Measurements from ENCODE around the gene CHMP1A.

Gene CHMP1A

DNA sequence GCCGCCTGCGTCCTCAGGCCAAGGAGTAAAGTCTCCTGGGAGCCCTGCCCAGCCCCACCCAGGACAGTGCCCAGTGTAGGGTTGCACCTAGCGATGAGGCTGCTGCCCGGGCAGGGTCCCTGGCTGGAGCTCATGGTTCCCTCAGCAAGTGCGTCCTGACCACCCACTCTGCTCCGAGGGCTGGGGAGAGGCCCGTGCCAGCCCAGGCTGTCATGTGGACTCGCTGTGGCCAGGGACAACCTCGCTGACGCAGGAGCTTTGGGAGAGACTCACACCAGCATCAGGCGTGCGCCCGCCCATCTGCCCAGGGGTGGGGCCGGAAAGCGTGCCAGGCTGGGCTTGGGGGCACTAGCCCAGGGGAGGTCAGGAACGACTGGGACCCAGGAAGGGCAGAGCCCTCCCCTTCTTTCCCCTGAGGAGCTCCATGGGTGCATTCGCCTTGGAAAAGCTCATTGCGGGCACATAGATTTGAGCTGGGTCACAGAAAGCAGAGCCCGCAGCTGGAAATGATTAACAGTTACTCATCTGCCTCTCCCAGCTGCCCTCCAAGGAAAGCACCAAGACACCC is 24.4 kb downstream of the CHMP1A start:
- TF ChIP-seq TAF1 (IDR thresholded peaks at IDR 0.05; ENCODE audit: borderline replicate concordance, insufficient read depth, low read length), result no peak
- TF ChIP-seq REST (IDR thresholded peaks at IDR 0.05; ENCODE audit: insufficient read depth in 1 of 2, low read depth in 2 of 2, low read length in 2 of 2), result no peak

DNA sequence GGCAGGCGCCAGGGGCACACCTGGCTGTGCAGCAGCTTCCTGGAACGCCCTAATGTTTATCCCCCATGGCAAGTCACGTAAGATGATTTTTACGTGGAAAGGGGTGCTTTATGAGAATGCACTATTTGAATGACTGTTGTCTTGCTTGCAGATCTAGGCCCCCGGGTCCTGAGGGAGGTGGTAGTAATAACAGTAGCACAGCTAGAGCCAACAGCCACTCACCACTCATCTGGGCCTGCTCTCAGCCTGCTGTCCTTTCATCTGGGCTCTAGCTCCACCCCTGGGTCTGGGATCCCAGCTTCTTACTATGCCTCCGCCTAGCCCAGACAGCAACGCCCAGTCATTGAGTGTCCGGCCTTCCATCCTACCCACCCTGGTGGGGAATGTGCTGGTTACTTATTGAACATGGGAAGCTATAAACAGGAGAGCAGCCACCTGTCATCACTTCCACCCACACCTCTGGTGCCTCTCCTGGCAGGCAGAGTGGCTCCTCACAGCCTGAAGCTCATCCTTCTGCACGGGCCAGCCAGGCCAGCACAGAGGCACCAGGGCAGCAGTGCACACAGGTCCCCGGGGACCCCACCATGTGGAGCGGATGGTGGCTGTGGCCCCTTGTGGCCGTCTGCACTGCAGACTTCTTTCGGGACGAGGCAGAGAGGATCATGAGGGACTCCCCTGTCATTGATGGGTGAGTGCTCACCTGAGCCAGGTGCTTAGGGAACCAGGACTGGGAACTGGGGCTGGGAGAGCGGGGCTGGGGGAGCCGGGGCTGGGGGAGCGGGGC is 27.5 kb downstream of the CHMP1A start:
- TF ChIP-seq POLR2AphosphoS5 (IDR thresholded peaks at IDR 0.05; ENCODE audit: low read depth, low read length) (no peak), SIN3A (IDR thresholded peaks at IDR 0.05; ENCODE audit: borderline replicate concordance, insufficient read depth, low read length) (no peak), REST (IDR thresholded peaks at IDR 0.05; ENCODE audit: insufficient read depth in 1 of 2, low read depth in 2 of 2, low read length in 2 of 2) (no peak), TAF1 (IDR thresholded peaks at IDR 0.05; ENCODE audit: borderline replicate concordance, insufficient read depth, low read length) (no peak), FOXP2 (optimal IDR thresholded peaks at IDR 0.05; ENCODE audit: borderline replicate concordance, extremely low read depth, extremely low read length, insufficient read depth) (no peak)

DNA sequence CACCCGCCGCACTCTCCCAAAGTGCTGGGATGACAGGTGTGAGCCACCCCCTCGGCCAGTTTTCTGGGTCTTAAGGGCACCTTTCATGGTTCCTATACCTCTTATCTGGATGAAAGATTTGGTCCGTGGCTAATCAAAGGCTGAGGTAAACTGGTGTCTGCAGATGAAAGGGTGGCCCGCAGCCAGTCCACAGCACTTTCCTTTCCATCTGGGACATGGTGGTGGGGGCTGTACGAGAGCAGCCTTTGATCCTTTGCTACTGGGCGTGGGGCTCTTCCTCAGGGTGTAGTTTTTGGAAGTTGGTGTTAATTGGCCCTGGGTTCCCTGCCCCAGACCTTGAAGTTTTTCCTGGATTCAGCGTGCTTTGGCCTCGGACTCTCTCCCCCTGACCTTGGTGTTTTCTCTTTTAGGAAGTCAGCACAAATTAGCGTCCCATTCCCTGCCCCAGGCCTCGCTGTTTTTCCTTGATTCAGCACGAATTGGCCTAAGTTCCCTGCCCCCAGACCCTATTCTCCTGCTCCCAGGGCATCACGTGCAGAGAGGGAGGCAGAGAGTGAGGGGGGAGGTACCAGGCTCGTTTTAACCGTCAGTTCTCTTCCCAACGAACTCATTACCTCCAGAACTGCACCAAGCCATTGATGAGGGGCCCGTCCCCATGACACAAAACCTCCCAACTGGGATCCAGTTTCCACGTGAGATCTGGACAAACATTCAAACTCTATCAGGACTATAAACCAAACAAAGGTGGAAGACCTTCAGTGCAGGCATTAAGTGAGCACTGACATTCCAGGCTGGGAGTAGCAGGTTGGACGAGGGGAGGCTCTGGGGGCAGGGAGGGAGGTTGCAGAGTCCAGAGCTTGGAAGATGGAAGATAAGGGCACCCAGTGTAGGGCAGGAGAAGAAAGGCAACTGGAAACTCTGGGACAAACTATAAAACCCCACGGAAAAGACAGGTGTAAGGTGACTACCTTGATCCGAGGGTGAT is 32.4 kb downstream of the CHMP1A start:
- TF ChIP-seq POLR2AphosphoS5 (IDR thresholded peaks at IDR 0.05; ENCODE audit: low read depth, low read length) (no peak), REST (IDR thresholded peaks at IDR 0.05; ENCODE audit: insufficient read depth in 1 of 2, low read depth in 2 of 2, low read length in 2 of 2) (no peak), SIN3A (IDR thresholded peaks at IDR 0.05; ENCODE audit: borderline replicate concordance, insufficient read depth, low read length) (no peak), FOXP2 (optimal IDR thresholded peaks at IDR 0.05; ENCODE audit: borderline replicate concordance, extremely low read depth, extremely low read length, insufficient read depth) (no peak)

DNA sequence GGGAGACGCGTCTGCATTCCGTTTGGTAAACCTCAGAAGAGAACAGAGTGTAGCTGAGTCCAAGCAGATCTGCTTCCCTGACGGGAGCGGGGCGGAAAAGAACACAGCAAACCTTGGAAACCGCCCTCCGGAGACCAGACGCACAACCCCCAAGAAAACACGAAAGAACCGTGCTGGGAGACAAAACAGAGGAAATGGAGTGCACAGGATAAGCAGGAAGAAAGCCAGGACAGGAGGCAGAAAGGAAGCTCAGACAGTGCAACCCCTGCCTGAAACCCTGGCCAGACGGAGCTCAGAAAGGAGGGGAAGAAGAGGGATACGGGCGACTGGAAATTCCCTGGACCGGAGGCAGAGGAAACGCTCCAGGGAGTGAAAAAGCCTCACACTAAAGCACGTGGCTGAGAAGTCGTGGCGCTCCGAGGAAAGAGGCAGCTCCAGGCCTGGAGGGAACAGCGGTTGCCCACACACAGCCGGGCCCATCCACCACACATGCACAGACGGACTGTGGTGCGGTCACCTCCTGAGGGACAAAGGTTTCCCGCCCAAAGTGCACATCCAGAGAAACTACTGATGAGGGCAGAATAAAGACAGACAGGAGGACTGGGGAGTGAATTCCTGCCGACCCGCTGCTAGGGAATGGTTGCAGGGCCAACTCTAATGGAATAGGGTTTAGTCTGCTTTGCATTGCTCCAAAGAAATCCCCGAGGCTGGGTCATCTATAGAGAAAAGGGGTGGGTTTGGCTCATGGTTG is 33.8 kb downstream of the CHMP1A start:
- TF ChIP-seq REST (IDR thresholded peaks at IDR 0.05; ENCODE audit: insufficient read depth in 1 of 2, low read depth in 2 of 2, low read length in 2 of 2), result no peak
- peak; percentile 37 for TF ChIP-seq FOXP2 (optimal IDR thresholded peaks at IDR 0.05; ENCODE audit: borderline replicate concordance, extremely low read depth, extremely low read length, insufficient read depth)

Measured in PFSK-1 (cell line).